Liver (tissue), 3 donors: ENCODE measurements around the gene IKBIP.

Experiments
- ATF3 ChIP-seq: IDR thresholded peaks from 2 replicates; pipeline ENCODE4 v1.6.1; 2016; ENCODE audit warnings: antibody characterized with exemption
- CTCF ChIP-seq: fragments of 150-350 bp; IDR thresholded peaks from 2 replicates; pipeline ENCODE4 v1.5.1; 2017; ENCODE audit warnings: improper control_type of control experiment, low read depth, low read length; ENCODE audit not compliant: missing input control
- EGR1 ChIP-seq, 2 donors: IDR thresholded peaks; 2 replicates each; pipeline ENCODE4 v1.6.1; 2016 to 2018; ENCODE audit warnings: antibody characterized with exemption in 2 of 2, low read depth in 2 of 2
- JUND ChIP-seq, 2 donors: IDR thresholded peaks; 2 replicates each; pipeline ENCODE4 v1.6.1; 2016; ENCODE audit warnings: antibody characterized with exemption in 2 of 2
- MAX ChIP-seq: IDR thresholded peaks from 2 replicates; pipeline ENCODE4 v1.6.1; 2016; ENCODE audit warnings: antibody characterized with exemption
- RXRA ChIP-seq, 2 donors: IDR thresholded peaks; 2 replicates each; pipeline ENCODE4 v1.6.1; 2017 to 2018; ENCODE audit warnings: antibody characterized with exemption in 2 of 2, mild to moderate bottlenecking in 1 of 2
- TAF1 ChIP-seq: conservative IDR thresholded peaks from 2 replicates; pipeline ENCODE4 v1.6.1; 2016; ENCODE audit warnings: antibody characterized with exemption, mild to moderate bottlenecking
- YY1 ChIP-seq: IDR thresholded peaks from 2 replicates; pipeline ENCODE4 v1.6.1; 2016; ENCODE audit warnings: antibody characterized with exemption, mild to moderate bottlenecking
- ZBTB33 ChIP-seq: IDR thresholded peaks from 2 replicates; pipeline ENCODE4 v1.6.1; 2016; ENCODE audit warnings: antibody characterized with exemption
- donor health status: healthy.
- donor health status: healthy.

- TF ChIP-seq YY1 = no peak
- no peak for TF ChIP-seq CTCF
- TF ChIP-seq EGR1 (IDR thresholded peaks at IDR 0.05; ENCODE audit: low read depth in 2 of 2) = no peak
- no peak for TF ChIP-seq ZBTB33
- TF ChIP-seq TAF1 = no peak
- TF ChIP-seq MAX = no peak
- no peak for TF ChIP-seq JUND (IDR thresholded peaks at IDR 0.05)
- no peak for TF ChIP-seq RXRA (IDR thresholded peaks at IDR 0.05)
- TF ChIP-seq ATF3 = no peak
These were observed 46.8 kb upstream of the IKBIP start for GRCh38 chr12:98691351-98691750.
